Measurements from ENCODE around the gene GNG13.

Gene GNG13

DNA sequence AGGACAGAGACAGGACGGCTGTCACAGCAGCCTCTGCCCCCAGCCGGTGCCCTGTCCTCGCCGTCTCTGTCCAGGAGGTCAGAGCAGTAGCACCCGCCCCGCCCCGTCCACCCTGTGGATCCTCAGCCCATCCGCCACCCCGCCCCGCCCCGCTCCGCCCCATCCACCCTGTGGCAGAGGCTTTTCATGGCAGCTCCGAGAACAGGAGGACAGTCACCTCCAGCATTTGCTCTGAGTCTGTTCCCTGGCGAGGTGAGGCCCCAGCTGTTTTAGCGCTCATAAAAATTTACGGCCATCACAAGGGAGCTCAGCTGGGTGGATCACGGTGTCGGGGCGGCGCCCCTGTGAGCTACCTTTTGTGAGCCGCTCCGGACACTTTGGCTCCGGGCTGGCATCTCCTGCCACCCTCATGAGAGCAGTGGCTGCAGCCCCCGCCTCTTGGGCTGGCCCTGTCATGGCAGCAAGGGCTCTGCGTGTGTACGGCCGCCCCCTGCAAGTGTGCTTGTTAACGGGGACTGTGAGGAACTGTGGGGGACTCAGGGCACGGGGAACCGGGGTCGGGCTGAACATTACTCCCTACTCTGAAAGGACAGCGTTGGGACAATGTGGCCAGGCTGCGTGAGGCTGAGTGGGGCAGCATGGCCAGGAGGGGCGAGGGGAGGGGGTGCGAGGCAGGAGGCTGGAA is 32.3 kb upstream of the GNG13 start:
- TF ChIP-seq EP300 (IDR thresholded peaks at IDR 0.05; ENCODE audit: borderline replicate concordance) = no peak
- TF ChIP-seq NFIC (IDR thresholded peaks at IDR 0.05) = no peak
- TF ChIP-seq TCF12 (IDR thresholded peaks at IDR 0.05; ENCODE audit: low read depth) = no peak
- TF ChIP-seq, protein P1, sequence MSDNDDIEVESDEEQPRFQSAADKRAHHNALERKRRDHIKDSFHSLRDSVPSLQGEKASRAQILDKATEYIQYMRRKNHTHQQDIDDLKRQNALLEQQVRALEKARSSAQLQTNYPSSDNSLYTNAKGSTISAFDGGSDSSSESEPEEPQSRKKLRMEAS (IDR thresholded peaks at IDR 0.05) = no peak
- TF ChIP-seq, protein P2, sequence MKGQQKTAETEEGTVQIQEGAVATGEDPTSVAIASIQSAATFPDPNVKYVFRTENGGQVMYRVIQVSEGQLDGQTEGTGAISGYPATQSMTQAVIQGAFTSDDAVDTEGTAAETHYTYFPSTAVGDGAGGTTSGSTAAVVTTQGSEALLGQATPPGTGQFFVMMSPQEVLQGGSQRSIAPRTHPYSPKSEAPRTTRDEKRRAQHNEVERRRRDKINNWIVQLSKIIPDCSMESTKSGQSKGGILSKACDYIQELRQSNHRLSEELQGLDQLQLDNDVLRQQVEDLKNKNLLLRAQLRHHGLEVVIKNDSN (IDR thresholded peaks at IDR 0.05) = no peak
- TF ChIP-seq EGR1 (IDR thresholded peaks at IDR 0.05) = no peak
- no peak for TF ChIP-seq CEBPB (IDR thresholded peaks at IDR 0.05)
- no peak for TF ChIP-seq CREB1 (IDR thresholded peaks at IDR 0.05; ENCODE audit: low read depth)
- TF ChIP-seq RAD21 (IDR thresholded peaks at IDR 0.05; ENCODE audit: low read depth) = no peak
- TF ChIP-seq TEAD4 (IDR thresholded peaks at IDR 0.05) = no peak

DNA sequence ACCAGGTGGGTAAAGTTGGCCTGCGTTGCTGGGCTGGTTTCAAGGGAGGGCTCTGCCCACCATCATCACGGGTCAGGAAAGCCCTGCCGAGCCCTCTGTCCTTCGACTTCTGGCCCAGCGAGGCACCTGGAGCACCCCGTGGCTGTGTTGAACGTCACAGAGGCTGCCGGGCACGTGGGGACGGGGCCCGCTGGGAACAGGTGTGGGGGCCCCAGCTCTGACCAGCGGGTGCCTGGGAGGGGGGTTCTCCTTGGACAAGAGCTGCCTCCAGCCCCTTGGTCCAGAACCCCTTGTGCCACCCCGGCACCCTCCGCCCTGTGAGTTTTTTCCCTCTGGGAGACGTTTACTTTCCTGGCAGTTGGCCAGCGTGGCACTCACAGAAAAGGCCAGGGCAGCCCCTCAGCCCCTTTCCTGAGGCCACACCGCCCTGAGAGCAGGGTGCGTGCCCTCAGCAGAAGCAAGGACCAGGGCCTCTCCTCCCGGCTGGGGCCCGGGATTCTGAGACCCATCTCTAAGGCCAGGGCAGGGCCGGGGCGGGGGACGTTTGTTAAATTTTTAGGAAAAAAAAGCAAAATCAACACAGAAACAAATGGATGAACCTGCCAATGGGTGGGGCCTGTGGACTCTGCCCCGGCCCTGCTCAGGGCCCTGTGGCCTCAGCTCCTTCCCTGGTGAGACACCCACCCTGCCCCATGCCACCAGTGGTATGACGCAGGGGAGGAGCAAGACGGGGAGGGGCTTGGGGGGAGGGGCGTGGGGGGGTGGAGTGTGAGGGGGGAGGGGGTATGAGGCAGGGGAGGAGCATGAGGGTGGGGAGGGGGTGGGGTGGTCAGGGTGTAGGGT is 31.3 kb upstream of the GNG13 start:
- TF ChIP-seq TCF12 (IDR thresholded peaks at IDR 0.05; ENCODE audit: low read depth) (no peak), NFIC (IDR thresholded peaks at IDR 0.05) (no peak), CEBPB (IDR thresholded peaks at IDR 0.05) (no peak), CREB1 (IDR thresholded peaks at IDR 0.05; ENCODE audit: low read depth) (no peak), FOXM1 (IDR thresholded peaks at IDR 0.05; ENCODE audit: borderline replicate concordance, low read depth) (no peak), EP300 (IDR thresholded peaks at IDR 0.05; ENCODE audit: borderline replicate concordance) (no peak), TAF1 (IDR thresholded peaks at IDR 0.05; ENCODE audit: low read depth) (no peak), RAD21 (IDR thresholded peaks at IDR 0.05; ENCODE audit: low read depth) (no peak)
- TF ChIP-seq, protein P3, sequence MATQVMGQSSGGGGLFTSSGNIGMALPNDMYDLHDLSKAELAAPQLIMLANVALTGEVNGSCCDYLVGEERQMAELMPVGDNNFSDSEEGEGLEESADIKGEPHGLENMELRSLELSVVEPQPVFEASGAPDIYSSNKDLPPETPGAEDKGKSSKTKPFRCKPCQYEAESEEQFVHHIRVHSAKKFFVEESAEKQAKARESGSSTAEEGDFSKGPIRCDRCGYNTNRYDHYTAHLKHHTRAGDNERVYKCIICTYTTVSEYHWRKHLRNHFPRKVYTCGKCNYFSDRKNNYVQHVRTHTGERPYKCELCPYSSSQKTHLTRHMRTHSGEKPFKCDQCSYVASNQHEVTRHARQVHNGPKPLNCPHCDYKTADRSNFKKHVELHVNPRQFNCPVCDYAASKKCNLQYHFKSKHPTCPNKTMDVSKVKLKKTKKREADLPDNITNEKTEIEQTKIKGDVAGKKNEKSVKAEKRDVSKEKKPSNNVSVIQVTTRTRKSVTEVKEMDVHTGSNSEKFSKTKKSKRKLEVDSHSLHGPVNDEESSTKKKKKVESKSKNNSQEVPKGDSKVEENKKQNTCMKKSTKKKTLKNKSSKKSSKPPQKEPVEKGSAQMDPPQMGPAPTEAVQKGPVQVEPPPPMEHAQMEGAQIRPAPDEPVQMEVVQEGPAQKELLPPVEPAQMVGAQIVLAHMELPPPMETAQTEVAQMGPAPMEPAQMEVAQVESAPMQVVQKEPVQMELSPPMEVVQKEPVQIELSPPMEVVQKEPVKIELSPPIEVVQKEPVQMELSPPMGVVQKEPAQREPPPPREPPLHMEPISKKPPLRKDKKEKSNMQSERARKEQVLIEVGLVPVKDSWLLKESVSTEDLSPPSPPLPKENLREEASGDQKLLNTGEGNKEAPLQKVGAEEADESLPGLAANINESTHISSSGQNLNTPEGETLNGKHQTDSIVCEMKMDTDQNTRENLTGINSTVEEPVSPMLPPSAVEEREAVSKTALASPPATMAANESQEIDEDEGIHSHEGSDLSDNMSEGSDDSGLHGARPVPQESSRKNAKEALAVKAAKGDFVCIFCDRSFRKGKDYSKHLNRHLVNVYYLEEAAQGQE (IDR thresholded peaks at IDR 0.05; ENCODE audit: low read depth) = no peak

DNA sequence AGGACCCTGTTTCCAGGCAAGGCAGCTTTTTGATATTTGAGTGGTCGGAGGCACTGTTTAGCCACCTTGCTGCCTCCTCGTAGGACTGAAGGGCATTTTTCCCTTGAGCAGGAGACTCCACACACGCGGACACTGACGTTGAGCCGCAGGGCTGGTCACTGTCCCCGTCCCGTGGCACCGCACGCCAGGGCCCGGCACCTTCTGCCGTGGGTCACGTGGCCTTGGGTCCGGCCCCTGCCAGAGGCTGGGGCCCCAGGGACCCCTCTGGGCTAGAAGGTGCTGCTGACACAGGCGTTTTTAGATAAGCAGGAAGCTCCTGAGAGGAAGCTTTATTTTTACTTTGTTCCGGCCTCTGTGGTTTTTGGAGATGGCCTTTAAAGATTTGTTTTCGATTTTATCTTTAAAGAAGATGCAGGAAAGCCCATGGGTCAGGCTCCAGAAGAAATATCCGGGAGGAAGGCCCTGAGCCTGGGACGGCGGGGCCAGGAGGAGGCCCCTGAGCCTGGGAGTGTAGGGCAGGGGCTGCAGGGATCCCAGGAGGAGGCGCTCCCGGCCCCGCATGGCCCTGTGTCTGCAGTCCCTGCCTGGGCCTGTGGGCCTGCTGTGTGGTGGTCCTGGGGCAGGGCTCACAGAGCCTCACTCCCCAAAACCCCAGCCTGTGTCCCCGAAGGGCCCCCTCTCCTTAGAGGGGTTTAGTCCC is 30.5 kb upstream of the GNG13 start:
- TF ChIP-seq, protein P1 (IDR thresholded peaks at IDR 0.05) = no peak
- TF ChIP-seq YY1 (IDR thresholded peaks at IDR 0.05; ENCODE audit: low read depth) (no peak), NFIC (IDR thresholded peaks at IDR 0.05) (no peak), FOXM1 (IDR thresholded peaks at IDR 0.05; ENCODE audit: borderline replicate concordance, low read depth) (no peak), CEBPB (IDR thresholded peaks at IDR 0.05) (no peak), TAF1 (IDR thresholded peaks at IDR 0.05; ENCODE audit: low read depth) (no peak), CREB1 (IDR thresholded peaks at IDR 0.05; ENCODE audit: low read depth) (no peak), TEAD4 (IDR thresholded peaks at IDR 0.05) (no peak)
- TF ChIP-seq, protein P2 (IDR thresholded peaks at IDR 0.05) = no peak
- TF ChIP-seq, protein P3 (IDR thresholded peaks at IDR 0.05; ENCODE audit: low read depth) = no peak

DNA sequence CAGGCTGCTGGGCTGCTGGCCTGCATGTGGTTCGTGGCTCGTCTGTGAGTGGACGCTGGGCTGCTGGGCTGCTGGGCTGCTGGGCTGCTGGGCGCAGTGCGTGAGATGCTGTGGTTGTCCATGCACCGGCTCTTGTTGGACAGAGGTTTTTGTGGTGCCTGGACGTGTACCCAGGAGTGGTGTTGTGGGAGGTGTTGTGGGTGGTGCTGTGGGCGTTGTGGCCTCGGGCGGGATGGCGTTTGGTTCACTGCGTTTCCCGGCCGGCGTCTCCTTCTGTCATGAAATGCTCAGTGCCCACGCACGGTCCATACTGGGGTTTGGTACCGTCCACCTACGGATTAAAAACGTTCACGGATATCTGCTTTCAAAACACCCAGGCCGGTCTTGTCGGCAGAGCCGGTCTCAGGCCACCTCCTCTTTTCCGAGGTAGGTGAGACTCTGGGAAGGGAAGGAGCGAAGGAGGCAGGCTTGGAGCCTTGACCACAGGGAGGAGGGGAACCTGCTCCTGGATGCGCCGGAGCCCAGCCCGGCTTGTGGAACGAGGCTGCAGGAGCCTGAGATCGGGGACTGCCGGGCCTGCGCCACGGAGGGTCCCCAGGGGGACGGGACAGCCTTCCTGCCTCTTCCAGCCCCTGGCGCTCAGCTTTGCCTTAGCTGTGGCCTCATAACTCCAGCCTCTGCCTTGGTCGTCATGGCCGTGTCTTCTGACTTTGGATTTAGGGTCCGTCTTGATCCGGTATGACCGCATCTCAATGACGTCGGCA is 29.8 kb upstream of the GNG13 start:
- no peak for TF ChIP-seq CREB1 (IDR thresholded peaks at IDR 0.05; ENCODE audit: low read depth)
- no peak for TF ChIP-seq ZBTB7A (IDR thresholded peaks at IDR 0.05; ENCODE audit: low read depth)
- no peak for TF ChIP-seq NFIC (IDR thresholded peaks at IDR 0.05)
- no peak for TF ChIP-seq EGR1 (IDR thresholded peaks at IDR 0.05)
- TF ChIP-seq, protein P3 (IDR thresholded peaks at IDR 0.05; ENCODE audit: low read depth) = no peak
- TF ChIP-seq EP300 (IDR thresholded peaks at IDR 0.05; ENCODE audit: borderline replicate concordance) = no peak
- no peak for TF ChIP-seq TAF1 (IDR thresholded peaks at IDR 0.05; ENCODE audit: low read depth)
- TF ChIP-seq CEBPB (IDR thresholded peaks at IDR 0.05) = no peak
- TF ChIP-seq FOXM1 (IDR thresholded peaks at IDR 0.05; ENCODE audit: borderline replicate concordance, low read depth) = no peak
- no peak for TF ChIP-seq RAD21 (IDR thresholded peaks at IDR 0.05; ENCODE audit: low read depth)
- no peak for TF ChIP-seq YY1 (IDR thresholded peaks at IDR 0.05; ENCODE audit: low read depth)
- TF ChIP-seq, protein P1 (IDR thresholded peaks at IDR 0.05) = no peak
- TF ChIP-seq, protein P2 (IDR thresholded peaks at IDR 0.05) = no peak
- no peak for TF ChIP-seq TCF12 (IDR thresholded peaks at IDR 0.05; ENCODE audit: low read depth)
- no peak for TF ChIP-seq TEAD4 (IDR thresholded peaks at IDR 0.05)

All from Ishikawa (cell line).